Fibroblast of lung (primary cell): ENCODE results near the gene SYNE1. TPM values are rescaled to one million over a fixed set of nuclear protein-coding genes. Genes with fewer than 3 reads are reported as not detected.

ENCODE experiments used
- DNase-seq, 2 donors: peaks; one replicate each; pipeline versions ENCODE4 v3.0.0 to v3.0.0-alpha.2; 2010; ENCODE audit warnings: low read depth in 2 of 2
- H2AFZ ChIP-seq: 2 replicates; pipeline ENCODE4 v1.5.1; 2012; ENCODE audit warnings: low read length, control low read depth, inconsistent platforms
- H3K27ac ChIP-seq: 2 replicates; pipeline ENCODE4 v1.5.1; 2011; ENCODE audit warnings: low read length, control low read depth; ENCODE audit not compliant: insufficient read depth
- H3K27me3 ChIP-seq: 2 replicates; pipeline ENCODE4 v1.5.1; 2011; ENCODE audit warnings: mild to moderate bottlenecking, low read length; ENCODE audit not compliant: control insufficient read depth, insufficient read depth
- H3K36me3 ChIP-seq: 2 replicates; pipeline ENCODE4 v1.5.1; 2011; ENCODE audit warnings: low read length; ENCODE audit not compliant: control insufficient read depth, insufficient read depth
- H3K4me1 ChIP-seq: 2 replicates; pipeline ENCODE4 v1.5.1; 2011; ENCODE audit warnings: low read length; ENCODE audit not compliant: control insufficient read depth, insufficient read depth; ENCODE audit errors: extremely low read depth
- H3K4me2 ChIP-seq: 2 replicates; pipeline ENCODE4 v1.5.1; 2011; ENCODE audit warnings: low read length, control low read depth; ENCODE audit not compliant: insufficient read depth; ENCODE audit errors: extremely low read depth
- H3K4me3 ChIP-seq, 4 experiments: fragments of 200-600 bp in 1 of 4; sonication (generic) in 1 of 4; replicated peaks in 1 of 4; 2 replicates each; pipeline ENCODE4 v1.5.1; 2011 to 2016; ENCODE audit warnings: low read length in 4 of 4, low read depth in 3 of 4, mild to moderate bottlenecking in 3 of 4, control low read depth in 2 of 4, inconsistent platforms in 1 of 4, mixed read lengths in 1 of 4; ENCODE audit not compliant: insufficient read depth in 1 of 4; ENCODE audit errors: control extremely low read depth in 1 of 4
- H3K79me2 ChIP-seq: 2 replicates; pipeline ENCODE4 v1.5.1; 2012; ENCODE audit warnings: mild to moderate bottlenecking, low read length, inconsistent platforms; ENCODE audit not compliant: control insufficient read depth, insufficient read depth
- H3K9ac ChIP-seq: 2 replicates; pipeline ENCODE4 v1.5.1; 2011; ENCODE audit warnings: mild to moderate bottlenecking, low read length, control low read depth; ENCODE audit not compliant: insufficient read depth
- H3K9me3 ChIP-seq: 2 replicates; pipeline ENCODE4 v1.5.1; 2012; ENCODE audit warnings: low read depth, low read length; ENCODE audit not compliant: control insufficient read depth, insufficient read depth
- H4K20me1 ChIP-seq: 2 replicates; pipeline ENCODE4 v1.5.1; 2011; ENCODE audit warnings: low read length; ENCODE audit not compliant: control insufficient read depth, insufficient read depth; ENCODE audit errors: extremely low read depth
- EZH2 ChIP-seq: IDR thresholded peaks from 2 replicates; pipeline ENCODE4 v1.5.1; 2012; ENCODE audit warnings: low read length, control low read depth, mild to moderate bottlenecking; ENCODE audit errors: missing control alignments
- polyA plus RNA-seq, 2 donors: library from polyadenylated mRNA; depleted of rRNA in 1 of 2; stranded (reverse) in 1 of 2; unstranded in 1 of 2; fragments of >200 nt; gene quantifications; 2 replicates each; pipeline ENCODE4 v1.2.1, GENCODE V29; 2011 to 2012; ENCODE audit warnings: missing spikeins in 1 of 2
- total RNA-seq: library from RNA; depleted of rRNA; stranded (reverse); fragments of >200 nt; gene quantifications from 2 replicates; pipeline ENCODE4 v1.2.1, GENCODE V29; 2014
- TF ChIP-seq, protein P1 (sequence below), 2 donors: IDR thresholded peaks in 1 of 2; conservative IDR thresholded peaks in 1 of 2; 1 replicate in 1 of 2; 2 replicates in 1 of 2; pipeline ENCODE4 v1.5.1; 2011 to 2012; ENCODE audit warnings: low read length in 2 of 2, control low read depth in 1 of 2, inconsistent platforms in 1 of 2, low read depth in 1 of 2, mild to moderate bottlenecking in 1 of 2

Gene SYNE1
- total and polyA plus RNA-seq, 2 donors (not counting 1 experiment from before 2014, with no cell fraction given) = 21.7 to 219 TPM

DNA sequence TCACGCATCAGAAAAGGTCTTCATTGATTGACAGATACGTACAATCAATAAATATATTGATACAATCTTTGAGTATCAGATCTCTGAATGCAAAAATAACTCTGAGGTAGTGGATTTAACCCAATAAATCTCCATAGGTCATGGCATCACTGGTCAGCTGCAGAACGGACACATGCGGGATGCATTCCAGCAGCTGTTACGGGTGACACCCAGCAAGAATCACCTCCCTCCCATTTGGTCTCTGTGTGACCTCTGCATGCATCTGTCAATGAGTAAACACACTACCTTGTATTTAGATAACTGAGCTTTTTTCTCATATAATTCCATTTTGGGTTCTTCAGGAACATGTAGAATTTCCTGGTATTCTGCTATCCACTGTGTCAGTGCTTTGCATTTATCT lies 285.4 kb downstream of the SYNE1 start:
- Histone ChIP-seq H3K27ac (no peak overlapping the region), H3K27me3 (no peaks in the 10 kb centered on the region), H4K20me1 (no peaks in the 10 kb centered on the region), H2AFZ (no peak overlapping the region), H3K36me3 (peaks cover 8% of the 10 kb centered on the region), H3K79me2 (no peaks in the 10 kb centered on the region), H3K4me1 (no peaks in the 10 kb centered on the region), H3K9ac (no peak overlapping the region), H3K4me3 (no peak overlapping the region), H3K4me2 (no peak overlapping the region), H3K9me3 (no peaks in the 10 kb centered on the region)
- no peak for DNase-seq
- no peak for TF ChIP-seq EZH2
- TF ChIP-seq, protein P1, sequence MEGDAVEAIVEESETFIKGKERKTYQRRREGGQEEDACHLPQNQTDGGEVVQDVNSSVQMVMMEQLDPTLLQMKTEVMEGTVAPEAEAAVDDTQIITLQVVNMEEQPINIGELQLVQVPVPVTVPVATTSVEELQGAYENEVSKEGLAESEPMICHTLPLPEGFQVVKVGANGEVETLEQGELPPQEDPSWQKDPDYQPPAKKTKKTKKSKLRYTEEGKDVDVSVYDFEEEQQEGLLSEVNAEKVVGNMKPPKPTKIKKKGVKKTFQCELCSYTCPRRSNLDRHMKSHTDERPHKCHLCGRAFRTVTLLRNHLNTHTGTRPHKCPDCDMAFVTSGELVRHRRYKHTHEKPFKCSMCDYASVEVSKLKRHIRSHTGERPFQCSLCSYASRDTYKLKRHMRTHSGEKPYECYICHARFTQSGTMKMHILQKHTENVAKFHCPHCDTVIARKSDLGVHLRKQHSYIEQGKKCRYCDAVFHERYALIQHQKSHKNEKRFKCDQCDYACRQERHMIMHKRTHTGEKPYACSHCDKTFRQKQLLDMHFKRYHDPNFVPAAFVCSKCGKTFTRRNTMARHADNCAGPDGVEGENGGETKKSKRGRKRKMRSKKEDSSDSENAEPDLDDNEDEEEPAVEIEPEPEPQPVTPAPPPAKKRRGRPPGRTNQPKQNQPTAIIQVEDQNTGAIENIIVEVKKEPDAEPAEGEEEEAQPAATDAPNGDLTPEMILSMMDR (conservative IDR thresholded peaks at IDR 0.05 in 1 of 2, IDR thresholded peaks at IDR 0.05 in 1 of 2; ENCODE audit: low read depth in 1 of 2, low read length in 2 of 2) = no peak

DNA sequence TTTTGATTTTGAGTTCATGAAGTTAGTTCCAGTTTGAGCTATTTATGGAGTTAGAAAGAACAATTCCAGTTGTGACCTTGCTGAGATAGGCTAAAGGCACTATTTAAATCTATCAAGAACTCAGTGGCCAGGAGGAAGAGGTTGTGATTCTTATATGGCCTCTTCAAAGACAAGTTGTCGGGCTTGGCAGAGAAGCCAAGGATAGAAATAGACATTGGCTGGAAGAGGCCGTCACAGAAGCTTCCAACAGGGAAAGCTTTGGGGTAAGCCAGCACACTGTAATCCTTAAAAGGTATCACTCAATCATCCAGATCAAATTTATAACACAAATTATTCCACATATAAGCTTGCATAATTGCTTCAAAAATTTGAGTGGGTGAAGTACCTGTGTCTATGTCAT lies 286.1 kb downstream of the SYNE1 start:
- H3K36me3 ChIP-seq = peaks cover 8% of the 10 kb centered on the region
- no peaks in the 10 kb centered on the region for H3K4me1 ChIP-seq
- H2AFZ ChIP-seq = no peak overlapping the region
- H4K20me1 ChIP-seq = no peaks in the 10 kb centered on the region
- H3K79me2 ChIP-seq = no peaks in the 10 kb centered on the region
- H3K9me3 ChIP-seq = no peaks in the 10 kb centered on the region
- DNase-seq = no peak
- no peak overlapping the region for H3K4me3 ChIP-seq
- TF ChIP-seq EZH2 = no peak
- TF ChIP-seq, protein P1 (conservative IDR thresholded peaks at IDR 0.05 in 1 of 2, IDR thresholded peaks at IDR 0.05 in 1 of 2; ENCODE audit: low read depth in 1 of 2, low read length in 2 of 2) = no peak
- no peak overlapping the region for H3K4me2 ChIP-seq
- H3K27ac ChIP-seq = no peak overlapping the region
- no peaks in the 10 kb centered on the region for H3K27me3 ChIP-seq
- no peak overlapping the region for H3K9ac ChIP-seq

DNA sequence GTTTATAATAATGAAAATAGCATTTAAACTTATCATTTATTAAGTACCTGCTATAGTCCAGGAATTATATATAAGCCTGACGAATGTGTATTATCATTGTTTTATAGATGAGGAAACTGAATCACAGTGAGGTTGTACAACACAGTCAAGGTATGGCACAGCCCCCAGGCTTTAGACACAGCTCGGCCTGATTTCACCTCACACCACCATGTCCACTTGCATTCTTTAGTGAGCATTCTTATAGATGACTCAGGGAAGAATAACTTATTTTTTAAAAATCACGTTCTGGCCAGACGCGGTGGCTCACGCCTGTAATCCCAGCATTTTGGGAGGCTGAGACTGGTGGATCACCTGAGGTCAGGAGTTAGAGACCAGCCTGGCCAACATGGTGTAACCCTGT lies 289.0 kb downstream of the SYNE1 start:
- no peak overlapping the region for H3K9ac ChIP-seq
- no peaks in the 10 kb centered on the region for H3K4me1 ChIP-seq
- DNase-seq = peak in 1 of 2 donors; percentile 18
- no peak overlapping the region for H2AFZ ChIP-seq
- H3K79me2 ChIP-seq = no peaks in the 10 kb centered on the region
- TF ChIP-seq EZH2 = no peak
- TF ChIP-seq, protein P1 (conservative IDR thresholded peaks at IDR 0.05 in 1 of 2, IDR thresholded peaks at IDR 0.05 in 1 of 2; ENCODE audit: low read depth in 1 of 2, low read length in 2 of 2) = no peak
- no peaks in the 10 kb centered on the region for H3K9me3 ChIP-seq
- no peak overlapping the region for H3K27ac ChIP-seq
- H3K4me3 ChIP-seq = no peak overlapping the region
- peaks cover 6% of the 10 kb centered on the region for H3K36me3 ChIP-seq
- no peak overlapping the region for H3K4me2 ChIP-seq
- no peaks in the 10 kb centered on the region for H4K20me1 ChIP-seq
- no peaks in the 10 kb centered on the region for H3K27me3 ChIP-seq
